GM19452 (cell line): ENCODE data around the gene GARNL3.
A peak's percentile ranks its signal among the peaks of the same experiment; 100 is the strongest.

Experiments used
- ATAC-seq: cut with Tn5 transposase; IDR thresholded peaks from one replicate; pipeline ENCODE4 v1.9.1; 2021; ENCODE audit not compliant: unreplicated experiment

Gene GARNL3

DNA sequence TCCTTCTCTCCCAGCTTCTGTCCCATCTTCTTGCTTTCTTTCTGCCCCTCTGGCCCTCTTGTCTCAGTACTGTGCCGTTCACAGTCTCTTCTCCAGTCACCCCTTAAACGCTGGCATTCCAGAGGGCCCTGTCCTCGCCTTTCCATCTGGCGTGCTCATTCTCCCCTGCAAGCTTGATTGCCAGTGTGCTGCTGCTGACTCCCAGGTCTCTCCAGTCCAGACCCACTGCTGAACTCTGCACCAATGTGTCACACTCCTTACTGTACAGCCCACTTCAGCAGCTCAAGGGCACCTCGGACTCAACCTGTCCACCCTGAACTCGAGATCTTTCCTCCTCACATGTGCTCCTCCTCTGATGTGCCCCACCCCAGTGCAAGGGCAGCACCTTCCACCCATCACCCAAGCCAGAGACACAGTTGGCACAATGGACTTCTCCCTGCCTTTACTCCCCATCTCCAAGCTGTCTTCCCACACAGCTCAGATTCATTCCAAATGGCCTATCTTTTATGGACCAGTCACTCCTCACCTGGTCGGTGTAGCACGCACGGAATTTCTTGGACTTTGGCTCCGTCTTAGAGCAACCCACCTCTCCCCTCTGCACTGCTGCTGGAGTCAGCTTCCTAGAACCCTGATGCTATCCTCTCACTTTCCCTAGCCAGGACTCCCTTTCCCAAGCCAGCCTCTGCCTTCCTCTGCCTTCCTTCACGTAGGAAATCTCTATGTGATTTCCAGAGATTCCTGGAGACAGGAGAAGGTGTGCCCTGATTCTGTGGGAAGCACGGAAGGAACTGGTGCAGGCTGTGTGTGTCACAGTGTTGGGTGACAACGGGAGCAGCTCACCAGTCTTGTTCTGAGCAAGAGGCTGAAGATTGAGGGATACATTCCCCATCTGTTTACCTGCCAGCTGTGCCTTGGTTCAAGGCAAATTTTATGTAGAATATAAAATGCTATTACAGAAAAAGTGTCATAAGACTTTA, 106.4 kb downstream of the GARNL3 start:
- no peak for ATAC-seq

DNA sequence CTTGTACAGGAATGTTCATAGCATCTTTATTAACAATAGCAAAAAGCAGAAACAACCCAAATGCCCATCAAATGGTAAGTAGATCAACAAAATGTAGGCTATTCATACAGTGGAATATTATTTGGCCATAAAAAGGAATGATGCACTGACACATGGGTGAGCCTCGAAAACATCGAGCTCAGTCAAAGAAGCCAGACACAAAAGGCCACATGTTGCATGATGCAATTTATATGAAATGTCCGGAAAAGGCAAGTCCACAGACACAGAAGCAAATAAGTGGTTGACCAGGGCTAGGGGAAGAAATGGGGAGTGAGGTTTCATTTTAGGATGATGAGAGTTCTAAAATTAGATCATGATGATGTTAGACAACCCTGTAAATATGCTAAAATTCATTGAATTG, 115.9 kb downstream of the GARNL3 start:
- ATAC-seq: no peak

DNA sequence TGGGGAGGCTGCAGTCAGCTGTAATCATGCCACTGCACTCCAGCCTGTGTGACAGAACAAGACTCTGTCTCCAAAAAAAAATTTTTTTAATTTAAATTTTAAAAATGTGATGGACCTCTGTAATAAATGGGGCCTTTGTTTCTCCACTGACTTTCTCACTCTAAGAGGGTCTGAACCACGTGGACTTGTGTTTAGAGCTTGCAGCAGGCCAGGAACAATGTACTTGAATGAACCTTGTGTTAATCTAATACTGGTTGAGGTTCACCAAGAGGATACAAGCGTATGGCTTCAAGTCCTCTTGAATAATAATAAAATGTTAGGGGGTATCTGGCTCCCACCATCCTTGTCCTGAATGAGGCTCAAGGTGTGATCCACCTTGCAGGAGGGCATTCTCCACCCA, 118.0 kb downstream of the GARNL3 start:
- no peak for ATAC-seq

DNA sequence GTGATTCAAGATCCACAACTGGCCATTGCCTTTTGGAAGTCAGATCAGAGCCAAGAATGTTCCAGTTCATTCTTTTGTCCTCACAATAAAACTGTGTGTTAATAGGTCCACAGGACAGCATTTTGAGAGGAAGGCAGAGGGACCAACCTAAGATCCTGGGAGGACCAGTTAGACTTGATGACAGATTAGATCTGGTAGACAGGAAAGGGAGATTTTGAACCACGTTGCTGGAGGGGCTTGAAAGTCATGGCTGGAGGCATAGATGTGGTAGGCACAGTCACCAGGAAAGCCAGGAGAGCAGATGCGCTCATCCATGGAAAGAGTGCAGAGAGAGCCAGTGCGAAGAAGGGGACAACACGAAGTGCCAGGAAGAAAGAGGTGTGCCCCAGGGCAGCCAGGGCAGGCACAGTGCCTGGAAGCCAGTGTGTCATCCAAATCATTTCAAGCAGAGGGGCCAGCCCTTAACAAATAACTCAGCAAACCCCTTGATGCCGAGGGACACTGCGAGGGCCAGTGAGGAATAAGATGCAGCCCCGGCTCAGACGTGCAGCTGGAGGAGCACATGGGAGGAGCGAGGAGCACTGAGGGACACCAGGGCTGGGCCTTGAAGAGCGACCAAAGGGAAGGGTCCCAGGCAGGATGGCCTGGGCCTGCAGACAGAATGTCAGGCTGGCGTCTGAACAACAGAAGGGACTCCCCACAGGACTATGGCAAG, 119.6 kb downstream of the GARNL3 start:
- no peak for ATAC-seq

DNA sequence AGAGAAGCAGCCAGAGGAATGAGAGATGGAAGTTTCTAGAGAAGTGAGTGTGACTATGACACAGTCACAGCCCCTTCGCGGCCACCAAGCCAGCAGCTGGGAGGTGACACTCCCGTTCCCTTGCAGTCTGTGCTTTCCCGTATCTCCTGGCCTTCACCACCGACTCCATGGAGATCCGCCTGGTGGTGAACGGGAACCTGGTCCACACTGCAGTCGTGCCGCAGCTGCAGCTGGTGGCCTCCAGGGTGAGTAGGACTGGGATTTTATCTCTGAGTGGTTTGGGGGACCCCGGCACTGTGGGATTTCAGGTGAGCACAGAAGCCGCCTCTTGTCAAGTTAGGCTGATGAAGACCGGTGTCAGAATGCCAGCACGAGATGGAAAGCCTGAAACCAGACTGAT, 120.3 kb downstream of the GARNL3 start:
- no peak for ATAC-seq

DNA sequence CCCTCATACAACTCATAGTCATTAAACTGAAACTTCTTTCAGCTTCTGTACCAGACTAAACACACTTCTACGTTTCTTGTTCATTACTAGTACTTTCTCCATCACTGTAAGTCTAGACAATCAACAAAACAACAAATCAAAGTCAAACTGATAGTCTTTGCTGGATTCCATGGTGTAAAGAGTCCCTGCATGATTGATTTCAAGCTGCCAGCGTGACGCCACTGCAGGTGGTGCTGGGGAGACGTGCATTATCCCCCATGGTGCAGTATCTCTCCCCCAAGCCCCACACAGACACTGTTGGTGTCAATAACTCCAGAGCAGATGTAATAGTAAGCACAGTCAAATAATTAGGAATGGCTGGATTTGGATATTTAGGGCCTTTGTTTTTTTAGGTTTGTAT, 121.7 kb downstream of the GARNL3 start:
- no peak for ATAC-seq

DNA sequence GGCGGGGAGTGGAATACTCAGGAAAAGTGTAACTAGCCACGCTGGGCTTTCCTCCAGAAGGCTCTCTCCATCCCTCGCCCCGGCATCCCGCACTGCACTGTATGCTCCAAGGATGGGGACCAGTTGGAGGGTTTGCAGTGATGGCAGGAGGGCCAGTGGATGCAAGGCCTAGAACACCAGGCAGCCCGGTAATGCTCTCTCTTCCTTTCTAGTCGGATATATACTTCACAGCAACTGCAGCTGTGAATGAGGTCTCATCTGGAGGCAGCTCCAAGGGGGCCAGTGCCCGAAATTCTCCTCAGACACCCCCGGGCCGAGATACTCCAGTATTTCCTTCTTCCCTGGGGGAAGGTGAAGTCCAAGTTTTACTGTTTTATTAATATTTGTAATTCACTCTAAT, 122.4 kb downstream of the GARNL3 start:
- ATAC-seq: no peak

DNA sequence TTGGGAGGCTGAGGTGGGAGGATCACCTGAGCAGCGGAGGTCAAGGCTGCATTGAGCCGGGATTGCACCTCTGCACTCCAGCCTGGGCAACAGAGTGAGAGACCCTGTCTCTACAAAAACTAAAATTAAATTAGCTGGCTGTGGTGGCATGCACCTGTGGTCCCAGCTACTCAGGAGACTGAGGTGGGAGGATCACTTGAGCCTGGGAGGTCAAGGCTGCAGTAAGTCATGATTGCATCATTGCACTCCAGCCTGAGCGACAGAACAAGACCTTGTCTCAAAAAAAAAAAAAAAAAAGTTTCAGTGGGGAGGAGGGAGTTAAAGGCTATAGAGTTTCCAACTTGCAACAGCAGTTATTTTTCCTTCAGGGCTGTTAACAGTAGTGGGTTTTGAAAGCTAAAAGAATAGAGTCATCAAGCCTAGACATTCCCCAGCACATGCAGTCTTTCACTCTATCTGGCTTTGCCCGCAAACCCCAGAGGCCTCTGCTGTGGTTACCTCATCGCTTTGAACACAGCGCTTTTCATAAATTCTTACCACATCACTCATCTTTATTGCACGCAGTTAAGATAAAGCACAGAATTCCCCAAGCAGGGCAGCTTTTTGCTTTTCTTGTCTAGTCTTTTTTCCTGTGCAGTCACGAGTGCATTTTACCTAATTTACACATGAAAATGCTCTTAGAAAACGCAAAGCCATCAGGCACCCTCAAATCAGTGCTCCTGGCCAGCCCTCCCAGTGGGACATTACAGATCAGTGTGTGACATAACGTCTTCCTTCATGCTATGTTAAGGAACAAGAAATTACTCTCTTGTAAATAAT, 123.7 kb downstream of the GARNL3 start:
- ATAC-seq: peak; percentile 71

DNA sequence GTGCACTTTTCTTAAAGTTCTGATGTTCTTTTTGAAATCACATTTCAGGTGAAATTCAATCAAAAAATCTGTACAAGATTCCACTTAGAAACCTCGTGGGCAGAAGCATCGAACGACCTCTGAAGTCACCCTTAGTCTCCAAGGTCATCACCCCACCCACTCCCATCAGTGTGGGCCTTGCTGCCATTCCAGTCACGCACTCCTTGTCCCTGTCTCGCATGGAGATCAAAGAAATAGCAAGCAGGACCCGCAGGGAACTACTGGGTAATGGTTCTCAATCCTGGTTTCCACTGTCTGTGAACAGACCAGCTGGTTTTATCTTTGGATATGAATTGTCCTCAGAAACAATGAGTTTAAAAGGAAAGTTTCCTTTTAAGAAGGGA, 124.3 kb downstream of the GARNL3 start:
- ATAC-seq: no peak

DNA sequence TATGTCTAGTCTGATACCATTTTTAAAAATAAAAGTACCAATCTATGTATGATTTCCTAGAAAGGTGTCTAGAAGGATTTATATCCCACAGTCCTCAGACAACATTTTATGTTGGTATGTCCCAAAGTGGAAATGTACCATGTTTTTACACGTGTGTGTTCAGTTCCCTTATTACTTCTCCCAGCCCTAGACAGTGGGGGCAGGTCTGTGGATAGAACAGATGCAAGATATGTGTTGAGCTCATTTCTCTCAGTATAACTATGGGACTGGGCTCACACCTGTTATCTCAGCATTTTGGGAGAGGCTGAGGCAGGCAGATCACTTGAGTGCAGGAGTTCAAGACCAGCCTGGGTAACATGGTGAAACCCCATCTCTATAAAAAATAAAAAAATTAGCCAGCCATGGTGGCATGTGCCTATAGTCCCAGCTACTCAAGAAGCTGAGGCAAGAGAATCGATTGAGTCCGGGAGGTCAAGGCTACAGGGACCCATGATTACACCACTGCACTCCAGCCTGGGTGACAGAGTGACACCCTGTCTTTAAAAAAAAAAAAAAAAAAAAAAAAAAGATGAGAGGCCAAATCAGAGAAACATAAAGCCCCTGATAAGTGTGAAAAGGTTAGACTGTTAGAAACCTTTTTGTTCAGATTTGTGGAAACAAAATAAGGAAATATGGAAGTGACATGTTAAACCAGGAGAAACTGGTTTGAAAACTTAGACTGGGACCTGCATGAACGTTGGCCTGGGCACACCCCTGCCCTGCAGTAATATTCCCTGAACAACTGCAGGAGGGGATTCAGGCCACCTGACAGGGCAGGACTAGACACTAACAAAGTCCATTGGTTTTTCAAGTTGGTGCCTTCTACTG, 125.0 kb downstream of the GARNL3 start:
- ATAC-seq: no peak

DNA sequence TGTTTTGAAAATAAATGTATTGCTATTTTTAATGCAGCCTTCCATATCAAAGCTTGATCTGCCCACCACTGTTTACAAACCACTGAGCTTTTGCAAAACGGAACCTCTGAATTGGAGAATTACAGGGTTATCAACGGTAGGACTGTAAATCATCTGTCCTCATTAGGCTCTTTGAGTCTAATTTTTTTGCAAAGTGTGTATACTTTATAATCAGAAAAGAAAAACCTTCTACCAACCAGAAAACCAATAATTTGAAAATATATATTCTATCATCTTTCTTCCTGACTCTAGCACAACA, 125.6 kb downstream of the GARNL3 start:
- ATAC-seq: no peak

DNA sequence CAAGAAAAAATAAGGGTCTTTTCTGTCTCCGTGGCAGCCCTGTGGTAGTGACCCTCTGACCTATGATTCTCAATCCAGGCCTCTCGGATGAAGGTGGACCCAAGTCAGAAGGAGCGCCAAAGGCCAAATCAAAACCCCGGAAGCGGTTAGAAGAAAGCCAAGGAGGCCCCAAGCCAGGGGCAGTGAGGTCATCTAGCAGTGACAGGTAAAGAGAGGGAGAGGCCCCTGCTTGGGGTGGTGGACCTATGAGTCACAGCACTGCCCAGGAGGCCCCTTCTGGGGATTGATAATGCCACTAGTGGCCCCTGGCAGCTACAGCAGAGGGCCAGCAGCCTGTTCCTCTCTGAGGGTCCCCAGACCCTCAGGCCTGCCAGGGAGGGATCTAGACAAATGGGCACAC, 126.0 kb downstream of the GARNL3 start:
- ATAC-seq: no peak

DNA sequence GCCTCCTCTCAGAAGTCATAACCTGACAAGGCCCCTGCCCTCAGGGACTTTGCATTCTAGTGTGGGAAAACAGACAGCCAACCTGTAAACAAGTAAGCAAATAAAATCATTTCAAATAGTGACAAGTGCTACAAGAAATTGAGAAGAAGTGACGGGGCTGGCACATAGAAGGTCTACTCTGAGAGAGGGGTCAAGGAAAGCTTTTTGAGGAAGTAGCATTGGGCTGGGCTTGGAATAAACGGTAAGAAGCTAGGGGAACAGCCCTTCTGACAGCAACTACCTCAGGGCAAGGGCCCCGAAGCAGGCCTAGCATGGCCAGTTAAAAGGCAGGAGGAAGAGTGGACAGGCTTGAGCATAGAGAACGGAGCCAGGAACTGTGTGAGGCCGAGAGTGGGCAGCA, 127.6 kb downstream of the GARNL3 start:
- ATAC-seq: no peak

DNA sequence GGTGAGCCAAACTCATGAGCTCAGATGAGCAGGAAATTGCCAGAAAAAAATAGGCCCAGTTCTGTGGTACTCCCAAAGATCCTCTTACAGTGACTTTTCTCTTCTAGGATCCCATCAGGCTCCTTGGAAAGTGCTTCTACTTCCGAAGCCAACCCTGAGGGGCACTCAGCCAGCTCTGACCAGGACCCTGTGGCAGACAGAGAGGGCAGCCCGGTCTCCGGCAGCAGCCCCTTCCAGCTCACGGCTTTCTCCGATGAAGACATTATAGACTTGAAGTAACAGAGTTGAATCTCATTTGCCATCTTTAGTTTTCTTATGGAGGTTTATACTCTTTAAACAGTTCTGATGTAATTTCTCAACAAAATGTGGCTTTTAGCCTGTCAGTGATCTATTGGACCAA, 128.4 kb downstream of the GARNL3 start:
- no peak for ATAC-seq

DNA sequence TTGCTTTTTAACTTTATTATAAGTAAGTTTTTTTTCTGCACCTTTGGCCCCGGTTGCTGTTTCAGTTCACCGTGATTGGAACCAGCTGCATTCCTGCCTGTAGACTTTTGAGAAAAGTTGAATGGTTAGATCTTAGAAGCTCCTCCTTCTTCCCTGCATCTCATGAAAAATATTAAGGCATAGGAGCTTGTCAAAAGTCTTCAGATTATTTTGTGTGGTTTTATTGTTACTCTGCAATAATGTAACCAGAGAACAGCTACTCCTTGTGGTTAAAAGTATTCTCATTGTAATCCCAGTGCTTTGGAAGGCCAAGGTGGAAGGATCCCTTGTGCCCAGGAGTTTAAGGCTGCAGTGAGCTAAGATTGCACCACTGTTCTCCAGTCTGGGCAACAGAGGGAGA, 129.1 kb downstream of the GARNL3 start:
- ATAC-seq: no peak

DNA sequence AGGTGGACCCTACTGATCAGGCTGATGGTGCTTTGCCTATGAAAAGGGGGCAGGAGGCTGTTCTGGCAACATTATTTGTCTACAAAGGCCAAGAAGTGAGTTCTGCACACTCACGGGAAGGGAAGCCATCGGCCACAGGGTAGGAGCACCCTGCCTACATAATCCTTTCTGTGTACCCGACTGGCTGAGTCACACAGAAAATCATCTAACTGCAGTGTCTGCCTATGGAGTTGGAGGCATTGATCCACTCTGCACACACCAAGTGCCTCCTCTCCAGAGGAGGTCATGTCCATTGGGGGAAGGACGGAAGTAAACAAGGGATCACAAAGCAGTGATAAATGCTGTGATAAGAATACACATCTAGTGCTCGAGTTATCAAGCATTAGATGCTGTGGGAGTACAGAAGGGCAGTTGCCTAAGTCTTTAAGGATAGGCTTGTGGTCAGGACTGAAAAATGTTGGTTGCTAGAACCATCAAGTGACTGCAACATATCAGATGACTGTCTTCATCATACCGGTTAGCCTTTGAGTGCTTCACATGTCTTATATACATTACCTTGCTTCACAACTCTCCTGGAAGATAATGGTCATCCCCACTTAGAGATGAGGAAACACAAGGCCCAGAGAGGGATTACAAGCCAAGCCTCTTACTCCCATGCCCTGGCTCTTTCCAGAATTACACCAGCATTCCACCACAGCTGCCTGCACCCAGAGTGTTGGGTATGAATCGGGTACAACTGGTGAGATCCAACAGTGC, 131.1 kb downstream of the GARNL3 start:
- no peak for ATAC-seq

DNA sequence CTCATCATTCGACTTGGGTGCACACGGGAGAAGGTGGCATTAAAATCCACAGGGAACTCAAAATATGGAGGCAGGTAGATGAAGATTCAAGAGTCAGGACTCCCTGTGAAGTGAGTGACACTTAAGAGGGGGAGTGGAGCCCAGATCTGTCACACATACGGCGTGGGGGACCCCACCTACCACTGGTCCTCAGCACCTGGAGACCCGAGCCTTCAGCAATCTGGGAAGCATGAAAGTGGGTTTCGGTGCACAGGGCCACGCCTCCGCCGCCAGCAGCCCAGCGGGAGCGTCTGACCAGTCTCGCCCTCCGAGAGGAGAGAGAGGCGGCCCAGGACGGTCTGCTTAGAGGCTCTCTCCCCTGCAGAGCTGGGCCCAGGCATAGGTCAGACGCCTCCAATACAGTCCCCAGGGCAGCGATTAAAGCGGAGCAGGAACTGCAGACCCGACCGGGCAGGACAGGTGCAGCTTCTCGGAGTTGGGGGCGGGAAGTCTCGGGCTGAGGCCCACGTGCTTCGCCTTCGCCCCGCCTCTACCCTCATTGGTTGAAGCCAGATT, 131.8 kb downstream of the GARNL3 start:
- ATAC-seq: no peak

DNA sequence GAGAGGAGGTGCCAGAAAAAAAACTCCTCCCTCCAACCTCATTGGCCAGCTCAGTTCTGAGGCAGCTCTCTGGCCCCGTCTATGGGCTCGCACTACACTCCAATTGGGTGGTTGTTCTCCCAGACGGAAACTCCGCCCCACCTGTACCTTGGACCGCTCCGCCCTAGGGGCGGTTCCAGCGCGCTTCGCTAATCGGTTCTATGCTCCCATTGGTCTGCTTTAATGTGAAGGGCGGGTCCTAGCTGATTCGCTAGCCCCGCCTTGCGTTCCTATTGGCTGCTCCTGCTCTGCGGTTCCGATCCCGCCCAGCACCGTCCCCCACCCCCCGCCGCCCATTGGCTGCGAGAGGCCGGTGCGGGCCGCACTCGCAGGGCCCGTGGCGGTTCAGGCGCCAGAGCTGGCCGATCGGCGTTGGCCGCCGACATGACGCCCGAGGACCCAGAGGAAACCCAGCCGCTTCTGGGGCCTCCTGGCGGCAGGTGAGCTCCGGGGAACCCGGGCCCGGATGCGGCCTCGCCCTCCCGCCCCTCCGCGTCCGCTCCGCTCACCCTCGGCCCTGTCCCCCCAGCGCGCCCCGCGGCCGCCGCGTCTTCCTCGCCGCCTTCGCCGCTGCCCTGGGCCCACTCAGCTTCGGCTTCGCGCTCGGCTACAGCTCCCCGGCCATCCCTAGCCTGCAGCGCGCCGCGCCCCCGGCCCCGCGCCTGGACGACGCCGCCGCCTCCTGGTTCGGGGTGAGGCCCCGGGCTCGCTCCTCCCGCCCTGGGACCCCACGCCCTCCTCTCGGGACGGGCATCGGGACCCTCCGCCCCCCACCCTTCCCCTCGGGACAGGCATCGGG, 132.5 kb downstream of the GARNL3 start, which contains the start of gene SLC2A8:
SLC2A8 (plus strand) TSS at position 362 of the 838 bp plus-strand sequence; CDS start at position 424, 62 bp downstream.
- peak; percentile 95 for ATAC-seq
